Keratinocyte (primary cell): ENCODE measurements around the gene CSK. TPM values are rescaled to one million over a fixed set of nuclear protein-coding genes. Genes with fewer than 3 reads are reported as not detected.

ENCODE experiments used
- DNase-seq: peaks from one replicate; pipeline ENCODE4 v3.0.0-alpha.2; 2011; ENCODE audit warnings: low read depth, missing footprints, low spot score
- FAIRE-seq: peaks from 2 replicates; lab custom pipeline; 2011; peaks lifted over from hg19 to GRCh38; lab: Jason Lieb, UNC
- H2AFZ ChIP-seq: 2 replicates; pipeline ENCODE4 v1.6.0; 2012; ENCODE audit warnings: low read length, control low read depth, inconsistent platforms; ENCODE audit not compliant: control insufficient read depth
- H3K27ac ChIP-seq: 2 replicates; pipeline ENCODE4 v1.5.1; 2011; ENCODE audit warnings: low read length; ENCODE audit not compliant: control insufficient read depth, insufficient read depth
- H3K27me3 ChIP-seq: 3 replicates; pipeline ENCODE4 v1.6.0; 2011; ENCODE audit warnings: low read length; ENCODE audit not compliant: control insufficient read depth, insufficient read depth; ENCODE audit errors: extremely low read depth
- H3K36me3 ChIP-seq, 2 experiments: 2 replicates in 1 of 2; 3 replicates in 1 of 2; pipeline ENCODE4 v1.5.1; 2011; ENCODE audit warnings: low read length in 2 of 2, mild to moderate bottlenecking in 1 of 2; ENCODE audit not compliant: control insufficient read depth in 2 of 2, insufficient read depth in 2 of 2; ENCODE audit errors: extremely low read depth in 1 of 2
- H3K4me1 ChIP-seq: 3 replicates; pipeline ENCODE4 v1.5.1; 2011; ENCODE audit warnings: low read length; ENCODE audit not compliant: control insufficient read depth, insufficient read depth; ENCODE audit errors: extremely low read depth
- H3K4me2 ChIP-seq: 3 replicates; pipeline ENCODE4 v1.6.0; 2011; ENCODE audit warnings: low read depth, low read length; ENCODE audit not compliant: control insufficient read depth, insufficient read depth; ENCODE audit errors: extremely low read depth
- H3K4me3 ChIP-seq, 3 experiments: fragments of 200-600 bp in 1 of 3; sonication (generic) in 1 of 3; 2 replicates in 2 of 3; 3 replicates in 1 of 3; pipeline ENCODE4 v1.5.1; 2011 to 2016; ENCODE audit warnings: low read length in 3 of 3, mild to moderate bottlenecking in 3 of 3, control low read depth in 2 of 3, inconsistent platforms in 1 of 3, low read depth in 1 of 3, mixed read lengths in 1 of 3, mixed run types in 1 of 3, moderate library complexity in 1 of 3; ENCODE audit not compliant: control insufficient read depth in 2 of 3, insufficient read depth in 2 of 3; ENCODE audit errors: extremely low read depth in 1 of 3
- H3K79me2 ChIP-seq: 2 replicates; pipeline ENCODE4 v1.6.0; 2012; ENCODE audit warnings: low read length; ENCODE audit not compliant: control insufficient read depth, insufficient read depth
- H3K9ac ChIP-seq: 3 replicates; pipeline ENCODE4 v1.6.0; 2011; ENCODE audit warnings: low read length; ENCODE audit not compliant: control insufficient read depth, insufficient read depth; ENCODE audit errors: extremely low read depth
- H3K9me1 ChIP-seq: 3 replicates; pipeline ENCODE4 v1.6.0; 2011; ENCODE audit warnings: low read length; ENCODE audit not compliant: control insufficient read depth, insufficient read depth; ENCODE audit errors: extremely low read depth
- H3K9me3 ChIP-seq: 2 replicates; pipeline ENCODE4 v1.5.1; 2012; ENCODE audit warnings: low read depth, low read length; ENCODE audit not compliant: control insufficient read depth
- H4K20me1 ChIP-seq: 3 replicates; pipeline ENCODE4 v1.6.0; 2011; ENCODE audit warnings: low read length; ENCODE audit not compliant: control insufficient read depth, insufficient read depth; ENCODE audit errors: extremely low read depth
- EZH2 ChIP-seq: IDR thresholded peaks from one replicate; pipeline ENCODE4 v1.6.1; 2012; ENCODE audit warnings: inconsistent platforms, mild to moderate bottlenecking, low read length, moderate library complexity
- dilution Hi-C: fragments of 300-500 bp; cut with MboI; formaldehyde crosslinking; loops from one replicate; pipeline ENCODE4 v1.7.0; 2020; ENCODE audit warnings: low sequenced_read_pairs; ENCODE audit not compliant: extremely low pct_ligation_motif_present
- polyA plus RNA-seq, 5 experiments: library from polyadenylated mRNA; depleted of rRNA in 3 of 5; stranded (reverse) in 3 of 5; stranded (forward) in 1 of 5; unstranded in 1 of 5; fragments of >200 nt; gene quantifications; 1 replicate in 1 of 5; 2 replicates in 3 of 5; 3 replicates in 1 of 5; pipeline versions ENCODE4 v1.2.1 to v1.2.3, GENCODE V29; 2011 to 2012; ENCODE audit warnings: missing spikeins in 2 of 5, low read depth in 1 of 5, low replicate concordance in 1 of 5
- TF ChIP-seq, protein P1 (sequence below), 3 experiments: IDR thresholded peaks in 1 of 3; conservative IDR thresholded peaks in 1 of 3; optimal IDR thresholded peaks in 1 of 3; 2 replicates in 2 of 3; 3 replicates in 1 of 3; pipeline versions ENCODE3 to v1.5.1; 2011; ENCODE audit warnings: low read length in 3 of 3, mild to moderate bottlenecking in 3 of 3, moderate library complexity in 2 of 3, control low read depth in 1 of 3, inconsistent platforms in 1 of 3; ENCODE audit not compliant: insufficient read depth in 2 of 3; ENCODE audit errors: extremely low read depth in 1 of 3

Gene CSK
- polyA plus RNA-seq, 1 donor (not counting 4 experiments of a cell fraction or from before 2014, with no cell fraction given) = 17.2 TPM

DNA sequence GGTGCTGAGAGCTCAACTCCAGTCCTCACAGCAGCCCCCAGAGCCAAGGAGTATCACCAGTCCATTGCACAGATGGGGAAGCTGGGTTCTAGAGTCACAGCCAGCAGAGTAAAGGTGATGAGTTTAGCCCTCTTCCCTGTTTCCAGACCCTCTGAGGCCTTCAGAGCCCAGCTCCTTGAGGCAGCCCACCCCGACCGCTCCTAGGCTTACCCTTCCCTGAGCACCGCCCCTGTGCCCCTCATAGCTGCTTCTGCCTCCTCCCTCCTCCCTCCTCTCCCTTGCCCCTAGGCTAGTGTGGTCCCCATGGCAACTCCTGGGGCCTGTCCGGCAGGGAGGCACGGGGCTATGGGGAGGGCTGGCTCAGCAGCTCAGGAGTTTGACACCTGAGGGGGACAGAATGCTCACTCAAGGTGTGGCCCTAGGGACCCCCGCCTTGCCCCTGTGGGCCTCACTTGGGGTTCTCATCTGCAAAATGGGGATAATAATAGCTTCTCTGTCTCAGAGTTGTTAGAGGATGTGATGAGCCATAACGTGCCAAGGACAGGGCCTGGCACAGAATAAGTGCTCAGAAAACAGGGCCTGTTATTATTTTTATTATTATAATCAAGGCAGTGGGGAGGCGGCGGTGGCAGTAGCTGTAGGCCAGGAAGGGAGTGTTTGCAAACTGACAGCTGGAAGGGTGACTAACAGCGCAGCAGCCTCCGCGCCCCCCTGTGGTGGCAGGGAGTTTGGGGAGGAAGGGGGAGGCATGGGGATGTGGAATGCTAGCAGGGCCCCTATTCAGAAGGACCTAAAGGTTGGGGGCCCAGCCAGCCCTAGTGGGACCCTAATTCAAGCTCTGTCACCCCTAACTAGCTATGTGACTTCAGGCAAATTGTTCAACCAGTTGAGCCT is 11.5 kb downstream of the CSK start:
- Histone ChIP-seq H3K79me2 (peaks cover 79% of the 10 kb centered on the region), H3K27me3 (no peaks in the 10 kb centered on the region), H2AFZ (no peak overlapping the region), H3K9me1 (peaks cover 15% of the 10 kb centered on the region), H3K9ac (no peak overlapping the region), H4K20me1 (peaks cover 29% of the 10 kb centered on the region), H3K4me1 (peaks cover 44% of the 10 kb centered on the region), H3K4me3 (no peak overlapping the region), H3K9me3 (no peaks in the 10 kb centered on the region), H3K36me3 (peaks cover 0 to 11% of the 10 kb centered on the region in 2 experiments), H3K27ac (no peak overlapping the region), H3K4me2 (no peak overlapping the region)
- FAIRE-seq (no peak), DNase-seq (no peak)
- dilution Hi-C loops = no loop called here
- TF ChIP-seq, protein P1, sequence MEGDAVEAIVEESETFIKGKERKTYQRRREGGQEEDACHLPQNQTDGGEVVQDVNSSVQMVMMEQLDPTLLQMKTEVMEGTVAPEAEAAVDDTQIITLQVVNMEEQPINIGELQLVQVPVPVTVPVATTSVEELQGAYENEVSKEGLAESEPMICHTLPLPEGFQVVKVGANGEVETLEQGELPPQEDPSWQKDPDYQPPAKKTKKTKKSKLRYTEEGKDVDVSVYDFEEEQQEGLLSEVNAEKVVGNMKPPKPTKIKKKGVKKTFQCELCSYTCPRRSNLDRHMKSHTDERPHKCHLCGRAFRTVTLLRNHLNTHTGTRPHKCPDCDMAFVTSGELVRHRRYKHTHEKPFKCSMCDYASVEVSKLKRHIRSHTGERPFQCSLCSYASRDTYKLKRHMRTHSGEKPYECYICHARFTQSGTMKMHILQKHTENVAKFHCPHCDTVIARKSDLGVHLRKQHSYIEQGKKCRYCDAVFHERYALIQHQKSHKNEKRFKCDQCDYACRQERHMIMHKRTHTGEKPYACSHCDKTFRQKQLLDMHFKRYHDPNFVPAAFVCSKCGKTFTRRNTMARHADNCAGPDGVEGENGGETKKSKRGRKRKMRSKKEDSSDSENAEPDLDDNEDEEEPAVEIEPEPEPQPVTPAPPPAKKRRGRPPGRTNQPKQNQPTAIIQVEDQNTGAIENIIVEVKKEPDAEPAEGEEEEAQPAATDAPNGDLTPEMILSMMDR (optimal IDR thresholded peaks at IDR 0.05 in 1 of 3, IDR thresholded peaks at IDR 0.05 in 1 of 3, conservative IDR thresholded peaks at IDR 0.05 in 1 of 3; ENCODE audit: extremely low read depth in 1 of 3, insufficient read depth in 2 of 3, low read length in 3 of 3) = peak in 2 of 3 experiments; percentile 62
- no peak for TF ChIP-seq EZH2

DNA sequence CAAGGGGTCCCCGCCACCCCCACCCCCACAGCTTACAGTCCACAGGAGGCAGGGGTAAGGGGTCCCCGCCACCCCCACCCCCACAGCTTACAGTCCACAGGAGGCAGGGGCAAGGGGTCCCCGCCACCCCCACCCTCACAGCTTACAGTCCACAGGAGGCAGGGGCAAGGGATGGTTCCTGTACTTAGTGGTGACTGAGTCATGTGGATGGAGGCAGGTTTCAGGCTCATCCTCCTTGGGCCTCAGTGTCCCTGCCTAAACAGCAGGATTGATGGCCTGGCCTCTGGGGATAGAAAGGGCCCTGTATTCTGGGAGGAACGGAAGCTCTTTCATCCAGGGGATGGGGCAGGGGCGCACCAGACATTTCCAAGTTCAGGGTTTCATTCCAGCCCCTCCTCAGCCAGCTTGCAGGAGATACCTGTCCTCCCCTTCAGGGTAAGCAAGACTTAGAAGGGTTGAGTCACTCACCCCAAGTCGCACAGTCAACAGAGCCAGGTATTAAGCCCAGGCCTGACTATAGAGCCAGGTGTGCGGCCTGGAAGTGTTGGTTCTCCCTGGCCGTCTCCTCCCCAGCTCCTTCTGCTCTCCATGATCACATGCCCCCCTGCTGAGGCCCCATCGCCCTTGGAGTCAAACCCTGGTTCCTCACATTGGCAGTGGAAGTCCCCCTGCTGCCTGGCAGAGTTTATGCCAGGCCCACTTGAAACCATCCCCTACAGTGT is 12.5 kb downstream of the CSK start:
- peaks cover 71% of the 10 kb centered on the region for H3K79me2 ChIP-seq
- DNase-seq = no peak

More for the DNA sequence above, 12.5 kb downstream of the CSK start:
- Histone ChIP-seq H3K9me3 (no peaks in the 10 kb centered on the region), H3K27ac (peak overlapping the region; percentile 61), H3K27me3 (no peaks in the 10 kb centered on the region), H3K4me2 (no peak overlapping the region), H3K4me3 (no peak overlapping the region), H4K20me1 (peaks cover 23% of the 10 kb centered on the region), H3K4me1 (peaks cover 39% of the 10 kb centered on the region), H3K36me3 (peaks cover 4 to 15% of the 10 kb centered on the region in 2 experiments), H2AFZ (no peak overlapping the region), H3K9me1 (peaks cover 9% of the 10 kb centered on the region), H3K9ac (peak overlapping the region; percentile 35)
- no peak for TF ChIP-seq EZH2
- TF ChIP-seq, protein P1 (optimal IDR thresholded peaks at IDR 0.05 in 1 of 3, IDR thresholded peaks at IDR 0.05 in 1 of 3, conservative IDR thresholded peaks at IDR 0.05 in 1 of 3; ENCODE audit: extremely low read depth in 1 of 3, insufficient read depth in 2 of 3, low read length in 3 of 3) = no peak
- dilution Hi-C loops = no loop called here
- peak; percentile 84 for FAIRE-seq
